Spleen (tissue), 11 donors: ENCODE data around the gene FAM184A. TPM values are rescaled to one million over a fixed set of nuclear protein-coding genes. Genes with fewer than 3 reads are reported as not detected.

Source experiments
- DNase-seq: peaks from one replicate; pipeline ENCODE4 v3.0.0-alpha.2; 2020
- H3K27ac ChIP-seq, 8 donors: fragments of 200-600 bp; sonication (generic) in 7 of 8; 1 replicate in 4 of 8; 2 replicates in 4 of 8; pipeline versions ENCODE4 v1.5.0 to v1.8.0; 2016 to 2021; ENCODE audit warnings: inconsistent platforms in 4 of 8, mild to moderate bottlenecking in 4 of 8, moderate library complexity in 1 of 8
- H3K27me3 ChIP-seq, 7 donors: fragments of 200-600 bp; sonication (generic) in 6 of 7; replicated peaks in 1 of 7; 1 replicate in 4 of 7; 2 replicates in 3 of 7; pipeline versions ENCODE4 v1.5.0 to v1.8.0; 2016 to 2021; ENCODE audit warnings: inconsistent platforms in 3 of 7, mild to moderate bottlenecking in 1 of 7
- H3K36me3 ChIP-seq, 6 donors: fragments of 200-600 bp; sonication (generic) in 5 of 6; 1 replicate in 4 of 6; 2 replicates in 2 of 6; pipeline versions ENCODE4 v1.5.0 to v1.8.0; 2016 to 2021; ENCODE audit warnings: inconsistent platforms in 2 of 6
- H3K4me1 ChIP-seq, 6 donors: fragments of 200-600 bp; sonication (generic) in 5 of 6; 1 replicate in 3 of 6; 2 replicates in 3 of 6; pipeline versions ENCODE4 v1.5.0 to v1.8.0; 2016 to 2021; ENCODE audit warnings: inconsistent platforms in 3 of 6
- H3K4me3 ChIP-seq, 8 donors: fragments of 200-600 bp; sonication (generic) in 7 of 8; 1 replicate in 4 of 8; 2 replicates in 4 of 8; pipeline versions ENCODE4 v1.5.0 to v1.8.0; 2016 to 2021; ENCODE audit warnings: inconsistent platforms in 4 of 8, mild to moderate bottlenecking in 4 of 8, moderate library complexity in 2 of 8
- H3K9me3 ChIP-seq, 8 donors: fragments of 200-600 bp; sonication (generic) in 7 of 8; 1 replicate in 4 of 8; 2 replicates in 4 of 8; pipeline versions ENCODE4 v1.5.0 to v1.8.0; 2016 to 2021; ENCODE audit warnings: inconsistent platforms in 4 of 8
- CTCF ChIP-seq, 11 experiments: fragments of 200-600 bp in 7 of 11; fragments of 450-650 bp in 4 of 11; sonication (generic) in 4 of 11; IDR thresholded peaks in 8 of 11; conservative IDR thresholded peaks in 3 of 11; 1 replicate in 7 of 11; 2 replicates in 4 of 11; pipeline versions ENCODE4 v1.4.0 to v1.8.0; 2016 to 2021; ENCODE audit warnings: antibody characterized with exemption in 11 of 11, inconsistent platforms in 4 of 11, mild to moderate bottlenecking in 1 of 11
- POLR2A ChIP-seq, 3 donors: fragments of 450-650 bp; IDR thresholded peaks; one replicate each; pipeline ENCODE4 v1.5.1; 2017; ENCODE audit warnings: antibody characterized with exemption in 3 of 3, mild to moderate bottlenecking in 1 of 3
- POLR2AphosphoS5 ChIP-seq, 3 donors: sonication (generic); formaldehyde crosslinking; IDR thresholded peaks; one replicate each; pipeline ENCODE4 v1.5.1; 2017; ENCODE audit warnings: antibody characterized with exemption in 3 of 3
- WGBS, 5 donors: extraction: QIAGEN DNeasy Blood & Tissue Kit in 3 of 5; methylation state at CpG; one replicate each; pipeline versions ENCODE4 v1.1.5 to v1.1.7; 2013 to 2018; 5-methylcytosine and 5-hydroxymethylcytosine counted together
- intact Hi-C: fragments of 100-400 bp; cut with DNase I; formaldehyde crosslinking; loops from one replicate; pipeline ENCODE4 v1.15.0; 2023; ENCODE audit warnings: low total_unique reads
- polyA plus RNA-seq, 3 donors: library from polyadenylated mRNA; stranded (reverse); fragments of 200-250 nt; gene quantifications; one replicate each; pipeline ENCODE4 v1.2.1, GENCODE V29; 2013
- total RNA-seq, 7 donors: library from RNA; depleted of rRNA in 3 of 7; stranded (reverse); fragments of >200 nt in 3 of 7; fragmentation: NEBNext Ultra II Directional in 4 of 7; extraction: Animal tissue kit (Norgen Biotek cat#: 25700) in 4 of 7; gene quantifications; one replicate each; pipeline versions ENCODE4 v1.1.0 to v1.2.1, GENCODE V29; 2016 to 2021
- donor health status: healthy with polysubstance abuse.
- donor health status: DM: no; HTN: no; CAD: no; lungs with moderate emphysema.
- donor health status: DM: no; HTN: no; CAD: no.
- donor health status: Bipolar disorder and iron deficiency.
- donor health status: healthy.
- donor health status: DM: no; HTN: no; CAD: no.
- donor health status: DM: yes; HTN: yes; CAD: no.

The FAM184A gene
- total and polyA plus RNA-seq, 10 donors: 0.66 to 2.0 (median 1.2) TPM

GRCh38 chr6:119079283-119079809 is 882 bp upstream of the FAM184A start:
- peak overlapping the region in 3 of 8 donors; percentile 19 to 53 (median 40) for H3K27ac ChIP-seq
- H3K36me3 ChIP-seq: no peaks in the 10 kb centered on the region
- TF ChIP-seq CTCF (IDR thresholded peaks at IDR 0.05 in 8 of 11, conservative IDR thresholded peaks at IDR 0.05 in 3 of 11) (no peak), POLR2A (IDR thresholded peaks at IDR 0.05) (no peak), POLR2AphosphoS5 (IDR thresholded peaks at IDR 0.05) (no peak)
- H3K4me1 ChIP-seq: peaks cover 0 to 28% (median 17%) of the 10 kb centered on the region in 6 donors
- peaks cover 0 to 23% (median 18%) of the 10 kb centered on the region in 8 donors for H3K9me3 ChIP-seq
- DNase-seq: no peak
- intact Hi-C loops: no loop called here
- H3K27me3 ChIP-seq: peaks cover 0 to 31% (median 0%) of the 10 kb centered on the region in 7 donors
- H3K4me3 ChIP-seq: peak overlapping the region in 7 of 8 donors; percentile 56 to 90 (median 77)
- 19 to 28% (median 21%) methylated on average over 9 of the region's 9 CpGs for WGBS, 5 donors

GRCh38 chr6:119077643-119078375 is 655 bp downstream of the FAM184A start:
- Histone ChIP-seq H3K27me3 (peaks cover 0 to 31% (median 0%) of the 10 kb centered on the region in 7 donors), H3K27ac (peak overlapping the region in 4 of 8 donors; percentile 13 to 53 (median 30)), H3K4me3 (peak overlapping the region; percentile 56 to 90 (median 76)), H3K4me1 (peaks cover 0 to 28% (median 17%) of the 10 kb centered on the region in 6 donors), H3K9me3 (peaks cover 0 to 10% (median 7%) of the 10 kb centered on the region in 8 donors), H3K36me3 (no peaks in the 10 kb centered on the region)
- TF ChIP-seq POLR2AphosphoS5 (IDR thresholded peaks at IDR 0.05): no peak
- TF ChIP-seq CTCF (IDR thresholded peaks at IDR 0.05 in 8 of 11, conservative IDR thresholded peaks at IDR 0.05 in 3 of 11): peak in 5 of 11 experiments; percentile 12 to 26 (median 18)
- intact Hi-C loops: no loop called here
- peak; percentile 85 for DNase-seq
- WGBS, 5 donors: 2 to 5% (median 4%) methylated on average over 32 to 43 of the region's 43 CpGs

- no peak for DNase-seq
- Histone ChIP-seq H3K27me3 (peaks cover 0 to 31% (median 0%) of the 10 kb centered on the region in 7 donors), H3K36me3 (no peaks in the 10 kb centered on the region), H3K4me1 (peaks cover 0 to 28% (median 17%) of the 10 kb centered on the region in 6 donors), H3K9me3 (peaks cover 0 to 5% (median 2%) of the 10 kb centered on the region in 8 donors), H3K4me3 (peak overlapping the region in 4 of 8 donors; percentile 75 to 90 (median 80)), H3K27ac (peak overlapping the region in 2 of 8 donors; percentile 40 to 53)
- intact Hi-C loops: no loop called here
- WGBS, 5 donors: 56 to 73% (median 66%) methylated on average over 3 of the region's 3 CpGs
- TF ChIP-seq POLR2A (IDR thresholded peaks at IDR 0.05) (no peak), CTCF (IDR thresholded peaks at IDR 0.05 in 8 of 11, conservative IDR thresholded peaks at IDR 0.05 in 3 of 11) (no peak), POLR2AphosphoS5 (IDR thresholded peaks at IDR 0.05) (no peak)
Observed at GRCh38 chr6:119077391-119077642, 1.1 kb downstream of the FAM184A start.
